ENCODE data around the gene DDHD1. TPM values are rescaled to one million over a fixed set of nuclear protein-coding genes. Genes with fewer than 3 reads are reported as not detected.

DDHD1 gene
- total RNA-seq, 1 donor from 2014 or later, result 59.8 TPM

GRCh38 chr14:53147893-53148292 lies 5.2 kb downstream of the DDHD1 start:
- CTCF ChIA-PET, result no interaction called here
- no peak for TF ChIP-seq CTCF (IDR thresholded peaks at IDR 0.05)
- Mint-ChIP-seq H3K27me3 (no peaks in the 10 kb centered on the region), H3K27ac (no peak overlapping the region), H3K36me3 (ENCODE audit: low read depth) (peaks cover 14% of the 10 kb centered on the region), H3K4me3 (no peak overlapping the region), H3K9me3 (no peaks in the 10 kb centered on the region), H3K4me1 (peaks cover 76% of the 10 kb centered on the region)
- POLR2A ChIA-PET, result interaction anchor here (0.7 kb wide), 1 partner anchor 66 kb away, joined by 3 read pairs; no protein-coding TSS in a partner anchor
- intact Hi-C loops (cut with micrococcal nuclease), result loop anchor here (1.0 to 5.0 kb wide), 2 partner anchors 20 to 1339 kb away; partner anchors contain the start of gene GMFB
- ATAC-seq (ENCODE audit: low read depth), result no peak
- no peak for DNase-seq

- peaks cover 2% of the 10 kb centered on the region for H3K9me3 Mint-ChIP-seq
- ATAC-seq (ENCODE audit: low read depth) (no peak), DNase-seq (no peak)
- no peak for TF ChIP-seq CTCF (IDR thresholded peaks at IDR 0.05)
- intact Hi-C loops (cut with micrococcal nuclease), result loop anchor here (1.0 to 5.0 kb wide), 2 partner anchors 19 to 1340 kb away; partner anchors contain the start of gene GMFB
- peak overlapping the region; percentile 71 for H3K27ac Mint-ChIP-seq
- peaks cover 16% of the 10 kb centered on the region for H3K36me3 Mint-ChIP-seq (ENCODE audit: low read depth)
- peaks cover 75% of the 10 kb centered on the region for H3K4me1 Mint-ChIP-seq
- CTCF ChIA-PET, result no interaction called here
- H3K4me3 Mint-ChIP-seq, result peak overlapping the region; percentile 70
- H3K27me3 Mint-ChIP-seq, result no peaks in the 10 kb centered on the region
- POLR2A ChIA-PET, result no interaction called here
Observed at GRCh38 chr14:53147208-53147607, 5.9 kb downstream of the DDHD1 start.

GRCh38 chr14:53146739-53147138 lies 6.4 kb downstream of the DDHD1 start:
- intact Hi-C loops (cut with micrococcal nuclease), result loop anchor here (1.0 to 5.0 kb wide), 2 partner anchors 18 to 1341 kb away; partner anchors contain the start of gene GMFB
- TF ChIP-seq CTCF (IDR thresholded peaks at IDR 0.05), result no peak
- ATAC-seq (ENCODE audit: low read depth) (no peak), DNase-seq (no peak)
- Mint-ChIP-seq H3K27me3 (no peaks in the 10 kb centered on the region), H3K4me1 (peaks cover 71% of the 10 kb centered on the region), H3K27ac (peak overlapping the region; percentile 71), H3K4me3 (peak overlapping the region; percentile 70), H3K36me3 (ENCODE audit: low read depth) (peaks cover 12% of the 10 kb centered on the region), H3K9me3 (peaks cover 2% of the 10 kb centered on the region)
- ChIA-PET CTCF (no interaction called here), POLR2A (no interaction called here)

- ChIA-PET POLR2A (no interaction called here), CTCF (no interaction called here)
- peaks cover 17% of the 10 kb centered on the region for H3K9me3 Mint-ChIP-seq
- peaks cover 31% of the 10 kb centered on the region for H3K36me3 Mint-ChIP-seq (ENCODE audit: low read depth)
- H3K4me3 Mint-ChIP-seq, result no peak overlapping the region
- peaks cover 47% of the 10 kb centered on the region for H3K4me1 Mint-ChIP-seq
- H3K27me3 Mint-ChIP-seq, result no peaks in the 10 kb centered on the region
- ATAC-seq (ENCODE audit: low read depth), result no peak
- no peak for TF ChIP-seq CTCF (IDR thresholded peaks at IDR 0.05)
- no peak overlapping the region for H3K27ac Mint-ChIP-seq
- no peak for DNase-seq
- intact Hi-C loops (cut with micrococcal nuclease), result no loop called here
Observed at GRCh38 chr14:53144244-53144643, 8.9 kb downstream of the DDHD1 start.

- H3K4me3 Mint-ChIP-seq, result no peak overlapping the region
- CTCF ChIA-PET, result no interaction called here
Observed at GRCh38 chr14:53140585-53140984, 12.5 kb downstream of the DDHD1 start.

More at GRCh38 chr14:53140585-53140984, 12.5 kb downstream of the DDHD1 start:
- no peak overlapping the region for H3K27ac Mint-ChIP-seq
- H3K9me3 Mint-ChIP-seq, result peaks cover 30% of the 10 kb centered on the region
- H3K36me3 Mint-ChIP-seq (ENCODE audit: low read depth), result peaks cover 52% of the 10 kb centered on the region
- H3K4me1 Mint-ChIP-seq, result peaks cover 20% of the 10 kb centered on the region
- no peaks in the 10 kb centered on the region for H3K27me3 Mint-ChIP-seq
- intact Hi-C loops (cut with micrococcal nuclease), result no loop called here
- no peak for TF ChIP-seq CTCF (IDR thresholded peaks at IDR 0.05)
- POLR2A ChIA-PET, result interaction anchor here (1.3 kb wide), 1 partner anchor 13 kb away, joined by 8 read pairs; the partner anchor contains the start of gene DDHD1
- ATAC-seq (ENCODE audit: low read depth) (no peak), DNase-seq (no peak)
